Fibroblast of peridontal ligament (primary cell): ENCODE measurements around the gene ADAT3.

Source experiments
- DNase-seq: peaks from one replicate; pipeline ENCODE4 v3.0.0-alpha.2; 2010; ENCODE audit errors: extremely low read depth

ADAT3 gene

DNA sequence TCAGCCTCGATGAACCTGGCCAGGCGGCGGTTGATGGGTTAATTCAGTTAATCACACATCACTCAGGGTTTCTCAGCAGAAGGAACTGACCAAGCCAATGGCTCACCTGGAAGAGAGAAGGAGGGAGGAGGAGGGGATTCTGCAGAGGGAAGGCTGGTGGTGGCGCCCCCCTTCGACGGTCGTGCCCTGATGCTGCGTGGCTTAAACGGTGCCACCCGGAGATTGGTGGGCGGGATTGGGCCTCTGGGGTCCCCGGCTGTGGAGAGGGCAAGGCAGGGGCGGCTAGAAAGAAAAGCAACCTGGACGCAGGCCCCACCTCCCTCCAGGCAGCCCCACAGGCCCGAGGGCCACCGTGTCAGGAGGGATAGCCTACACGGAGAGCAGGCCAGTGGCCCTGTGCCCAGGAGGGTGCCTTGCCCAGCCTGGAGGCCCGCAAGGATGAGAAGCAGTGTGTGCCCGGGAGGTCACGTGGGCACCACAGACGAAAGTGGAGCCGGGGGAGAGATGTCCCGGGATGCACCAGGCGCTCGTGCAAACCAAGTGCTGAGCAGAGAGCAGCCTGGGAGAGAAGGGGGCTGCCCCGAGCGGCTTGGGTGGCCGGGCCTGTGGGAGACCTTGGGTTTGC lies 51.8 kb downstream of the ADAT3 start:
- peak; percentile 25 for DNase-seq

DNA sequence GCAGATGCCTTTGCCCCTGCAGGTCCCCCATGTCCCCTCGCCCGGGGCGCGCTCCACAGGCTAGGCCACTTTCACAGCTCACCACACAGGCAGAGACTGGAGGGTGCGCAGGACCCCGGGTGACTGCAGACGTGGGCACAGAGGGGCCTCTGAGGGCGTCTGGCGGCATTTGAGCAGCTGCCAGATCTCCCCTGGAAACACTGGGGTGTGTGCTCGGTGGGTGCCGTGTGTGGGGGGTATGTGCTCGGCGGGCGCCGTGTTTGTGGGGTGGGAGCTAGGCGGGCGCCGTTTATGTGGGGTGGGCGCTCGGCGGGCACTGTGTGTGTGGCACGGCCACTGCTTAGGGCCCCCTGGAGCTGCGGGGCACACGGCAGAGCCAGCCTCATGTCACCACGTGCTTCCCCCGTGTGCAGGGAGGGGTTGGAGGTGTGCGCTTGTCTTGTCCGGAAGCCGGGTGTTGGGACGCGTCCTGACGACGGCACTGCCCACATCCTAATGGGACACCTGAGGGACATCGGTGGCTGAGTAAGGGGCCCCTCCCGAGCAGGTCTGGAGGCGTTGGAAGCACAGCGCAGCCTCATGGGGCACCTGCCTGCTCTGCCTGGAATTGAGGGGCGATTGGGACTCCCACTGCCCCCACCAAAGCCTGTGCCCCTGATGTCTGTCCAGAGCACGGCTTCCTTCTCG lies 52.5 kb downstream of the ADAT3 start:
- no peak for DNase-seq

DNA sequence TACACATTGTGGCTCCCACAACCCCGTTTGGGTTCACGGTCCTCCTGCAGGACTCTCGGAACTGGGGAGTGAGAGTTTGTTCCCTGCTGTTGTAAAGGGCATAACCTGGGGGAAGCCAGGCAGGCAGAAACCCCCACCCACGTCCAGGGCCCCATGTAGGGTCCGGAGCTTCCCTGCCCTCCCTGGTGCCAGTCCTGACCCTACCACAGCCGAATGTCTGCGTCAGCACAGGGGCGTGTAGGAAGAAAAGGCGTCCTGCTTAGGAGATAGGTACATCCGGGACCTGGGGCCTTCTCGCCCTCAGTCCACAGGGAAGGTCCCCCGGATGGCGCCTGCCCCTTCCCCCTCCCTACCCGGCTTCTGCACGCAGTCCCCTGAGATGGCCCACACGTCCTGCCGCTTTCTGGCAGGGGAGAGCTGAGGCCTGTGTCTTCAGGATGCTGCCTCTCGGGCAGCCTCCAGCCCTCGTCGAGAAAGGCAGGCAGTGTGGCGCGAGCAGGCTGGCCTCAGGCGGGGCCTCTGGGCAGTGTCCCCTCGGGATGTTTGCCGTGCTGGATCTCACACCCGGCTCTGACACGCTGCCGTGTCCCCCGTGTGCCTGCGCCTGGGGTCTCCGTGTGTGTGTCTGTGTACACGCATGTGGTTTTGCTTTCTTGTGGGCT lies 54.9 kb downstream of the ADAT3 start:
- DNase-seq, result no peak

DNA sequence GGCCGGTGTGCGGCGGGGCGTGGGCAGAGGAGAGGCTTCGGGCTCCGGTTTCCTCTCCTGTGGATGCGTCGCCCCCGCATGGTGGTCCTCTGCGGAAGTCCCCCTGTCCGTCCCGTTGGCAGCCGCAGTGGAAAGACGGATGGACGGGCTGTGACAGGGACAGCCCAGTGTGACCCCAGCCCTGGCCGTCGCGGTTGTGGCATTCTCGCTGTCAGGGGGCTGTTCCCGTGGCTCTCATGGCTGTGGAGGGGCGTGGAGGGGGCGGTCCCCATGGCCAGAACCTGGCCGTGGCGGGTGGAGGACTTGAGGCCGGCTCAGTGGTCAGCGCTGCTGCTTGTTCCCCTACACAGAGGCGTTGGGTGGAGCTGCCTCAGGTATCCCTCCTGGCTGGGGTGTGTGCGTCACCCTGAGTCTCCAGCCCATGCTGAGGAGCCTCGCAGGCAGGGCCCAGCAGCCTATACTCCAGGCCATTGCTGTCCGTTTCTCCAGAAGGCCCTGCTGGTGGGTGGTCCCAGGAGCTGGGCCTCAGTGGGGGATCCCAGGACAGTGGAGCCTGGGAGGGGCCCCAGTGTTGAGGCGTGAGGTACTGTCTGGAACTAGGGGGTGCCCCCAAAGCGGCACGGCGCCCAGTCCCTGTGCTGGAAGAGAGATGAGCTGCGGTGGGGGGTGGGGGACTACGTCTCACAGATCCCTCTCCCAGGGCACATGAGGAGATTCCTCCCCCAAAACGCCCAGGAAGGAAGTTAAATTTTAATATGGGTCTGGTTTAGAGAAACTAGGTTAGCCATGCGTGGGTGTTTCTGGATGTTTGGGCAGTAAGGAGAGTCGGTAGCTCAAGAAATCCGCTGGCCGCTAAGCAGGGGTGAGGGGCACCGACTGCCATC lies 56.0 kb downstream of the ADAT3 start:
- DNase-seq, result no peak

DNA sequence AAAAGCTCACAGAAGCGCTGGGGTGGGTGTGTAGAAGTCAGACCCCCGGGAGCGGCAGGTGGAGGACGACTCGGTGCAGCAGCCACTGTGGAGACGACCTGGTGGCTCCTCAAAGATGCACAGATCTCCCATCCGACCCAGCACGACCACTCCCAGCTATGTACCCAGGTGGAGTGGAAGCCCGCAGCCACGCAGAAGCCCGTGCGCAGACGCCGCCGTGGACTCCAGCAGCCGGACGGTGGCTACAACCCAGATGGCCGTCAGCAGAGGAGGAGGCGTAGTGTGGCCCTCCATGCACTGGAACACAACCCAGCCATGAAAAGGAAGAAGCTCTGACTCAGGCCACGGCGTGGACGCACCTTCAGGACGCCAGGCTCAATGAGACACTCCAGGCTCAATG lies 57.5 kb downstream of the ADAT3 start:
- no peak for DNase-seq
